Liver (tissue), 9 donors: ENCODE measurements around the gene RASSF3. TPM values are rescaled to one million over a fixed set of nuclear protein-coding genes. Genes with fewer than 3 reads are reported as not detected.

Source experiments
- DNase-seq: peaks from one replicate; pipeline ENCODE4 v3.0.0-alpha.2; 2017; ENCODE audit warnings: low spot score
- H3K27ac ChIP-seq, 2 donors: one replicate each; pipeline ENCODE4 v1.7.0; 2013; ENCODE audit warnings: inconsistent platforms in 2 of 2, low read length in 2 of 2, control low read depth in 1 of 2, low read depth in 1 of 2, mild to moderate bottlenecking in 1 of 2
- H3K27me3 ChIP-seq, 4 donors: one replicate each; pipeline versions ENCODE4 v1.6.1 to v1.7.0; 2013; ENCODE audit warnings: low read length in 3 of 4, inconsistent platforms in 1 of 4, mild to moderate bottlenecking in 1 of 4, moderate library complexity in 1 of 4; ENCODE audit not compliant: control insufficient read depth in 4 of 4, insufficient read depth in 4 of 4
- H3K36me3 ChIP-seq, 4 donors: one replicate each; pipeline versions ENCODE4 v1.6.1 to v1.7.0; 2013; ENCODE audit warnings: low read length in 3 of 4, mild to moderate bottlenecking in 3 of 4, low read depth in 1 of 4, moderate library complexity in 1 of 4; ENCODE audit not compliant: control insufficient read depth in 4 of 4, insufficient read depth in 3 of 4
- H3K4me1 ChIP-seq, 4 donors: one replicate each; pipeline versions ENCODE4 v1.6.1 to v1.7.0; 2013; ENCODE audit warnings: low read length in 3 of 4, mild to moderate bottlenecking in 3 of 4, moderate library complexity in 1 of 4; ENCODE audit not compliant: control insufficient read depth in 4 of 4, insufficient read depth in 4 of 4
- H3K4me3 ChIP-seq, 3 donors: one replicate each; pipeline versions ENCODE4 v1.6.1 to v1.7.0; 2013; ENCODE audit warnings: low read length in 3 of 3, control low read depth in 1 of 3, low read depth in 1 of 3, mild to moderate bottlenecking in 1 of 3
- H3K9ac ChIP-seq, 2 donors: one replicate each; pipeline ENCODE4 v1.7.0; 2013; ENCODE audit warnings: low read length in 2 of 2, mild to moderate bottlenecking in 2 of 2, moderate library complexity in 2 of 2, control low read depth in 1 of 2, low read depth in 1 of 2
- H3K9me3 ChIP-seq, 4 donors: one replicate each; pipeline versions ENCODE4 v1.6.1 to v1.7.0; 2013; ENCODE audit warnings: low read length in 3 of 4; ENCODE audit not compliant: control insufficient read depth in 4 of 4
- ATF3 ChIP-seq: IDR thresholded peaks from 2 replicates; pipeline ENCODE4 v1.6.1; 2016; ENCODE audit warnings: antibody characterized with exemption
- EGR1 ChIP-seq, 2 donors: IDR thresholded peaks; 2 replicates each; pipeline ENCODE4 v1.6.1; 2016 to 2018; ENCODE audit warnings: antibody characterized with exemption in 2 of 2, low read depth in 2 of 2
- FOXA1 ChIP-seq: IDR thresholded peaks from 2 replicates; pipeline ENCODE4 v1.6.1; 2016; ENCODE audit warnings: antibody characterized with exemption
- FOXA2 ChIP-seq: IDR thresholded peaks from 2 replicates; pipeline ENCODE4 v1.6.1; 2016; ENCODE audit warnings: antibody characterized with exemption
- HNF4A ChIP-seq, 2 donors: conservative IDR thresholded peaks; 2 replicates each; pipeline ENCODE4 v1.6.1; 2016; ENCODE audit warnings: antibody characterized with exemption in 2 of 2, mild to moderate bottlenecking in 2 of 2
- HNF4G ChIP-seq: IDR thresholded peaks from 2 replicates; pipeline ENCODE4 v1.6.1; 2016; ENCODE audit warnings: antibody characterized with exemption
- JUND ChIP-seq, 2 donors: IDR thresholded peaks; 2 replicates each; pipeline ENCODE4 v1.6.1; 2016; ENCODE audit warnings: antibody characterized with exemption in 2 of 2
- NR2F2 ChIP-seq: IDR thresholded peaks from 2 replicates; pipeline ENCODE4 v1.6.1; 2016; ENCODE audit warnings: antibody characterized with exemption
- REST ChIP-seq: IDR thresholded peaks from 2 replicates; pipeline ENCODE4 v1.6.1; 2016; ENCODE audit warnings: antibody characterized with exemption, mild to moderate bottlenecking
- SP1 ChIP-seq: IDR thresholded peaks from 2 replicates; pipeline ENCODE4 v1.6.1; 2018; ENCODE audit warnings: antibody characterized with exemption, mild to moderate bottlenecking
- TAF1 ChIP-seq: conservative IDR thresholded peaks from 2 replicates; pipeline ENCODE4 v1.6.1; 2016; ENCODE audit warnings: antibody characterized with exemption, mild to moderate bottlenecking
- YY1 ChIP-seq: IDR thresholded peaks from 2 replicates; pipeline ENCODE4 v1.6.1; 2016; ENCODE audit warnings: antibody characterized with exemption, mild to moderate bottlenecking
- WGBS: extraction: QIAGEN DNeasy Blood & Tissue Kit; methylation state at CpG from one replicate; pipeline ENCODE4 v1.1.7; 2013; 5-methylcytosine and 5-hydroxymethylcytosine counted together
- polyA plus RNA-seq, 2 donors: library from polyadenylated mRNA; stranded (reverse) in 1 of 2; unstranded in 1 of 2; fragments of 200-250 nt in 1 of 2; fragments of >200 nt in 1 of 2; fragmentation: Nextera tagmentation in 1 of 2; extraction: Ambion mirVana in 1 of 2; gene quantifications; one replicate each; pipeline versions ENCODE4 v1.2.1 to v1.2.3, GENCODE V29; 2013 to 2015
- total RNA-seq, 2 donors: library from RNA; depleted of rRNA; stranded (reverse); fragments of >200 nt; gene quantifications; one replicate each; pipeline ENCODE4 v1.2.3, GENCODE V29; 2014
- TF ChIP-seq, protein P1 (sequence below): IDR thresholded peaks from 2 replicates; pipeline ENCODE4 v1.6.1; 2016; ENCODE audit warnings: antibody characterized with exemption
- TF ChIP-seq, protein P2 (sequence below): fragments of 150-350 bp; IDR thresholded peaks from 2 replicates; pipeline ENCODE4 v1.5.1; 2017; ENCODE audit warnings: improper control_type of control experiment, low read depth, low read length; ENCODE audit not compliant: missing input control
- donor health status: healthy.
- donor health status: healthy.
- donor health status: healthy.
- donor health status: healthy.
- donor health status: healthy.

The RASSF3 gene
- total and polyA plus RNA-seq, 4 donors = 2.2 to 9.1 (median 5.6) TPM

DNA sequence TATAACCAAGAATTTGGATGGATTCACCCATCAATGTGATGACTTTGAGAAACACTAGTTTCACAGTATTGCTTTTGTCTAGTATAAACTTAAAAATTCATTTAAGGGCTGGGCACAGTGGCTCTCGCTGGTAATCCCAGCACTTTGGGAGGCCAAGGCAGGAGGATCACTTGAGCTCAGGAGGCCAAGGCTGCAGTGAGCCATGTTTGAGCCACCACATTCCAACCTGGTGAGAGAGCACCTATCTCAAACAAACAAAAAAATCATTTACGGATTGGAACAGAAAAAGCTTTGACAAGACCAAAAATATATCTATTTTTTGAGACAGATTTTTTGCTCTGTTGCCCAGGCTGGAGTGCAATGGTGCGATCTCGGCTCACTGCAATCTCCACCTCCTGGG is 121.4 kb downstream of the RASSF3 start (continued):
- TF ChIP-seq, protein P1, sequence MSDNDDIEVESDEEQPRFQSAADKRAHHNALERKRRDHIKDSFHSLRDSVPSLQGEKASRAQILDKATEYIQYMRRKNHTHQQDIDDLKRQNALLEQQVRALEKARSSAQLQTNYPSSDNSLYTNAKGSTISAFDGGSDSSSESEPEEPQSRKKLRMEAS = no peak
- TF ChIP-seq SP1 = no peak
- TF ChIP-seq ATF3 = no peak
- no peak for TF ChIP-seq NR2F2
- no peak for TF ChIP-seq FOXA2

GRCh38 chr12:64733857-64734256 is 123.6 kb downstream of the RASSF3 start:
- WGBS = 91% methylated on average over 4 of the region's 4 CpGs
- H3K27me3 ChIP-seq = no peaks in the 10 kb centered on the region
- H3K36me3 ChIP-seq = peaks cover 5 to 46% (median 21%) of the 10 kb centered on the region in 4 donors
- no peak for DNase-seq
- no peaks in the 10 kb centered on the region for H3K9me3 ChIP-seq
- no peak overlapping the region for H3K9ac ChIP-seq
- TF ChIP-seq HNF4G = no peak
- no peak for TF ChIP-seq HNF4A (conservative IDR thresholded peaks at IDR 0.05)
- TF ChIP-seq ATF3 = no peak
- TF ChIP-seq NR2F2 = no peak
- TF ChIP-seq FOXA2 = no peak
- TF ChIP-seq YY1 = no peak
- no peak for TF ChIP-seq JUND (IDR thresholded peaks at IDR 0.05)
- TF ChIP-seq, protein P2, sequence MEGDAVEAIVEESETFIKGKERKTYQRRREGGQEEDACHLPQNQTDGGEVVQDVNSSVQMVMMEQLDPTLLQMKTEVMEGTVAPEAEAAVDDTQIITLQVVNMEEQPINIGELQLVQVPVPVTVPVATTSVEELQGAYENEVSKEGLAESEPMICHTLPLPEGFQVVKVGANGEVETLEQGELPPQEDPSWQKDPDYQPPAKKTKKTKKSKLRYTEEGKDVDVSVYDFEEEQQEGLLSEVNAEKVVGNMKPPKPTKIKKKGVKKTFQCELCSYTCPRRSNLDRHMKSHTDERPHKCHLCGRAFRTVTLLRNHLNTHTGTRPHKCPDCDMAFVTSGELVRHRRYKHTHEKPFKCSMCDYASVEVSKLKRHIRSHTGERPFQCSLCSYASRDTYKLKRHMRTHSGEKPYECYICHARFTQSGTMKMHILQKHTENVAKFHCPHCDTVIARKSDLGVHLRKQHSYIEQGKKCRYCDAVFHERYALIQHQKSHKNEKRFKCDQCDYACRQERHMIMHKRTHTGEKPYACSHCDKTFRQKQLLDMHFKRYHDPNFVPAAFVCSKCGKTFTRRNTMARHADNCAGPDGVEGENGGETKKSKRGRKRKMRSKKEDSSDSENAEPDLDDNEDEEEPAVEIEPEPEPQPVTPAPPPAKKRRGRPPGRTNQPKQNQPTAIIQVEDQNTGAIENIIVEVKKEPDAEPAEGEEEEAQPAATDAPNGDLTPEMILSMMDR = no peak
- no peak overlapping the region for H3K27ac ChIP-seq
- no peaks in the 10 kb centered on the region for H3K4me1 ChIP-seq
- no peak overlapping the region for H3K4me3 ChIP-seq

- H3K27me3 ChIP-seq = no peaks in the 10 kb centered on the region
- no peaks in the 10 kb centered on the region for H3K9me3 ChIP-seq
- H3K36me3 ChIP-seq = peaks cover 8 to 59% (median 31%) of the 10 kb centered on the region in 4 donors
- no peak overlapping the region for H3K4me3 ChIP-seq
- no peak for TF ChIP-seq HNF4G
- no peak for TF ChIP-seq REST
- no peak for TF ChIP-seq TAF1
- no peak for TF ChIP-seq YY1
- no peak for TF ChIP-seq FOXA1
- TF ChIP-seq EGR1 (IDR thresholded peaks at IDR 0.05; ENCODE audit: low read depth in 2 of 2) = no peak
- TF ChIP-seq HNF4A (conservative IDR thresholded peaks at IDR 0.05) = no peak
- no peak for DNase-seq
- H3K27ac ChIP-seq = no peak overlapping the region
- no peak overlapping the region for H3K9ac ChIP-seq
- H3K4me1 ChIP-seq = no peaks in the 10 kb centered on the region
Measured at GRCh38 chr12:64735442-64735841, 125.1 kb downstream of the RASSF3 start.
